GM19467 (cell line): ENCODE measurements around the gene OLFM1.
"Not testable (repeated sequence)": the region's sequence is repeated elsewhere in the genome, so short reads cannot be mapped to it uniquely, and the experiment has no call there.

ENCODE experiments used
- ATAC-seq: cut with Tn5 transposase; IDR thresholded peaks from one replicate; pipeline ENCODE4 v1.9.1; 2021; ENCODE audit warnings: mild to moderate bottlenecking, moderate library complexity; ENCODE audit not compliant: unreplicated experiment

The OLFM1 gene

DNA sequence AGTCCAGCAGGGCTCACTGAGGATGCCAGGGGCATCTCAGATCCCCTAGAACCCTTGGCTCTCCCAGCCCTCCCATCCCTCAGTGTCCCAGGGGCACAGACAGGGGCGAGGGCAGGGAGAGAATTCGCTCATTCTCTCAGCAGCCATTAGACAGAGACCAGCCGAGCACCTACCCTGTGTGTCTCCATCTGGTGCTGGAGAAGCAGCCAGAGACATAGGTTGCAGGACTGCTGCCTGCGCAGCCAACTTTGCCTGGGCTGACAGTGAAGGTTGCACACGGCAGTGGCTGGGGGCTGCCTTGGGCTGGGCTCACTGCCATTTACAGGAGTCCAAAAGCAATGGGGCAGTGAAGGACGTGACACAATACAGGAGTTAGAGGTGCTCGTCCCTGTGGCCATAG, 60.9 kb downstream of the OLFM1 start:
- ATAC-seq: no peak

DNA sequence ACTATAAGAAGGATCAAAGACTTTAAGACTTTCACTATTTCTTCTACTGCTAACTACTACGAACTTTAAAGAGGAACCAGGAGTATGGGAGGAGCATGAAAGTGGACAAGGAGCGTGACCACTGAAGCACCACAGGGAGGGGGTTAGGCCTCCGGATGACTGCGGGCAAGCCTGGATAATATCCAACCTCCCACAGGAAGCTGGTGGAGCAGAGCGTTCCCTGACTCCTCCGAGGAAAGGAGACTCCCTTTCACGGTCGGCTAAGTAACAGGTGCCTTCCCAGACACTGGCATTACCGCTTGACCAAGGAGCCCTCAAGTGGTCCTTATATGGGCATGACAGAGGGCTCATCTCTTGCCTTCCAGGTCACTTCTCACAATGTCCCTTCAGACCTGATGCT, 62.4 kb downstream of the OLFM1 start:
- ATAC-seq: not testable (repeated sequence)

GRCh38 chr9:135150981-135151380, 63.5 kb downstream of the OLFM1 start:
- ATAC-seq: no peak

- ATAC-seq: no peak
These were observed 64.5 kb downstream of the OLFM1 start for GRCh38 chr9:135151757-135152613.

DNA sequence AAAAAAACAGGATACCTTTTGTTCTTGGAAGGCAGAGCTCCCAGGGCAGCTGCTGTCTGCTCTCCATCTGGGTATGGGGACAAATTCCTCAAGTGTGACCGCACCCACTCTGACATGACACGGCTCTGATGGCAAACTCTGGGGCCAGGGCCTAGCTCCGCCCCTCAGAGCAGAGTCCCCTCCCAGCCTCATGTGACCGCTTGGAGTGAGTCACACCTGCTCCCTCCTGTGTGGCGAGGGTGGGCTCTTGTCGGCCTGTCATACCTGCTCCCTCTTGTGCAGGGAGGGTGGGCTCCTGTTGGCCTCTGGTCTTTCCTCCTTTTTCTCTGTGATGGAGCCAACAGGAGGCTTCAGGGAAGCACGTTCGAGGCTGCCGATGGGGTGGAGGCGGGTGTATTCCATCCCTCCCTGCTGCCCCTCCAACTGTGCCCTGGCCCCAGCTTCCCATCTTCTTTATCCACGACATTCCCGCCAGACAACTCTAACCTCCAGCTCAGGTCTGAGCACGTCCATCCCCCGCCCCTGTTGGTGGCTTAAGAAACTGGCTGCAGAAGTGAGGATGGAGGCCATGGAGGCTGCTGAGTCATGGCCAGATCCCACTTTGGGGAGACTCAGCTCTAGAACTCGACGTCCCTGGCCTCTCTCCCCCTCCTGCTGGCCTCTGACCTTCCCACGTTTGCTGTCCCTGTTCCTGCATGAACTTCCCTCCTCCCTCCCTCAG, 65.3 kb downstream of the OLFM1 start:
- no peak for ATAC-seq

- no peak for ATAC-seq
These were observed 66.7 kb downstream of the OLFM1 start for GRCh38 chr9:135154050-135154615.

GRCh38 chr9:135155396-135155795, 67.9 kb downstream of the OLFM1 start:
- no peak for ATAC-seq

DNA sequence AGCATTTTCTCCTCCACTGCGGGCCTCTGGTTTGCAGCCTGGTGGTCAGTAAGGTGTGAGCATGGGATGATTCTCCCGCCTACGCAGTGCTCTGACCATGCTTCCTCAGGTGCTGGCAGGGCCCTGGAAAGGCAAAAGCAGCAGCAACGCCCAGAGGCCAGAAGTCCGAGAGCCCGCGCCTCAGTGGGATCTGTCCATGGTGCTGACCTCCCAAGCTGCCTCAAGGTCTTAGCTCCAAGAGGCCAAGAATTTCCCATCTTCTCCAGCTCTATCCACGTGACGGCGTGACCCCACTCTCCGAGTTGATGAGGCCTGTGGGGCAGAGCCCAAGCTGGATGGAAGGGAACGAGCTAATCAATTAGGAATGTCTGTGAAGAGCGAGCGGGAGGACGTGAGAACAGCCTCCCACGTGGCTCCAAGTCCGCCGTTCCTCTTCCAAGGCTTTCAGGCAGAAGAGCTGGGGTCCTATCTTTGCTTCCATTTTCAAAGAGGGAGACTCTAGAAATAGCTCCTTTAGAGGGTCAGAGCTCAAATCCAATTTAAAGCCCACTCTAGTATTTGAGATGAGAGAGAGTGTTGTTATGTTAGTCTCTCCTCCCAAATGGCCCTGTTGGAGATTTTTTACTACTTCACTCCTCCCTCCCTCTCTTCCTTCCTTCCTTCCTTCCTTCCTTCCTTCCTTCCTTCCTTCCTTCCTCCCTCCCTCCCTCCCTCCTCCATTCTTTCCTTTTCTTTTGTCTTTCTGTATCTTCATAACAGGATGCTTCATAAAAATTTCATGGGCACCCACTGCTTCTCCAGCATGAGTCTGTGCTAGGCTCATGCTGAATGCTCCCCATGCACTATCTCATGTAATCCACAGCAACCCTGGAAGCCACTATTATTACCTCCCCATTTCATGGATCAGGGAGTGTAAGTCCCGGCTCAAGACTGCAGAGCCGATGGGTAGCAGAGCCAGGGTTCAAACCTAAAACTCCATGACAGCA, 69.3 kb downstream of the OLFM1 start:
- ATAC-seq: no peak

GRCh38 chr9:135157856-135158563, 70.5 kb downstream of the OLFM1 start:
- no peak for ATAC-seq

- no peak for ATAC-seq
These were observed 71.1 kb downstream of the OLFM1 start for GRCh38 chr9:135158564-135158937.

GRCh38 chr9:135159801-135160200, 72.3 kb downstream of the OLFM1 start:
- no peak for ATAC-seq

DNA sequence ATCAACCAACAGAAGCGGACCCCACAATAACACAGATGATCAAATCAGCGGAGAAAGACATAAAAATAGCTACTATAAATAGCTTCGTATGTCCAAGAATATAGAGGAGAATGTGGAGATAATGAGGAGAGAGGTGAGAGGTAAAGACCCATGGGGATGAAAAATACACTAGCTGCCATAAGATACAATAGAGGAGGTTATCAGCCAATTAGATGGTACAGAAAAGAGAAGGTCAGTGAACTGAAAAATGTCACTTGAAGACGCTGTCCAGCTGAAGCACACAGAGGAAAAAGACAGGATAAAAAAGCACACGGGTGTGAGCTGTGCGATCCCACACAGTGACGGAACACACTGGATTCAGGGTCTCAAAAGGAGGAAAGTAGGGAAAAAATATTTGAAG, 73.4 kb downstream of the OLFM1 start:
- no peak for ATAC-seq

DNA sequence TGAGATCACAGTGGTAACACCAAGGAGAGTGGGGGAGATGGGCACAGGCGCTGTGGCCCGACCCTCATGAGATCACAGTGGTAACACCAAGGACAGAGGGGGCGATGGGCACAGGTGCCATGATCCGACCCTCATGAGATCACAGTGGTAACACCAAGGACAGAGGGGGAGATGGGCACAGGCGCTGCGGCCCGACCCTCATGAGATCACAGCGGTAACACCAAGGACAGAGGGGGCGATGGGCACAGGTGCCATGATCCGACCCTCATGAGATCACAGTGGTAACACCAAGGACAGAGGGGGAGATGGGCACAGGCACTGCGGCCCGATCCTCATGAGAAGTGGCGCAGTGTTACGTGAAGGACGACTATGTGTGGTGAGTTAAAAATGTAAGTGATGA, 75.1 kb downstream of the OLFM1 start:
- not testable (repeated sequence) for ATAC-seq

DNA sequence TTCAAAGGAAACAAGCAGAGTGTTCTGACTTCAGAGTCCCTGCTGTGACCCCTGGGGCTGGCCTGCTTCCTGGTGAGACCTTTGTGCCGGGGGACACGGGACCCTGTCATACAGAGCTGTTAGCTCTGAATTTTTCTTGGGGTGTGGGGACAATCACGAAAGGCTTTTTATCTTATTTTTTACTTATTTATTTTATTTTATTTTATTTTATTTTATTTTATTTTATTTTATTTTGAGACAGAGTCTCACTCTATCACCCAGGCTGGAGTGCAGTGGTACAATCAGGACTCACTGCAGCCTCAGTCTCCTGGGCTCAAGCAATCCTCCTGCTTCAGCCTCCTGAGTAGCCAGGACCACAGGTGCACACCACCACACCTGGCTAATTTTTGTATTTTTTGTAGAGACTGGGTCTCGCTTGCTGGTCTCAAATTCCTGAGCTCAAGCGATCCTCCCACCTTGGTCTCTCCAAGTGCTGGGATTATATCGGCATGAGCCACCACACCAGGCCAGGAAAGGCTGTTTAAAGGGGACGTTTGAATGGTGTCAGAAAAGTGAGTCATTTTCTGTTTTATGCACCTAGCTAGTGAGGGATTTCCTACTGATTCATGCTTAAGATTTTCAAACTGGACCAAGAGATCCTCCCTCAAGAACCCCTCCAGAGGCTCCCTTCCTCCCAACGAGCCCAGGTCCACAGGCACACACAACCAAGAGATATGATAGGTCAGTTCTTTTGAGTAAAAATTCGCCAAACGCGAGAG, 75.7 kb downstream of the OLFM1 start:
- no peak for ATAC-seq

DNA sequence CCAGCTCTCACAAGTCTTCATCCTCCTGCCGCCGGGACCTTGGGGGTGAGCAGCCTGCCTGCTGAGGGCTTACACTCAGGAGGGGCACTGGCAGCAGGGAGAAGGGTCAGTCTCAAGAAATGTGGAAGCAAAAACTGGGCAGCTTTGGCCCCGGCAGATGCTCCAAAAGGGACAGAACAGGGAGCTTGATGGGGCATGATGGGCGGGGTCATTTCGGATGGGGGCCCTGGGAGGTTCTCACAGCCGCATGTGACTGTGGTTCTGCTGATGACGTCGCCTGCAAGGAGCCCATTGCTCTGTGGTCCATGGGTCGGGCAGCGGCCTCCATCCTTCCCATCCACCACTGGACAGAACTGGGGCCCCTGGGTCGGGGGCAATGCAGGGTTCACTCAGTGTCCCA, 76.6 kb downstream of the OLFM1 start:
- no peak for ATAC-seq

DNA sequence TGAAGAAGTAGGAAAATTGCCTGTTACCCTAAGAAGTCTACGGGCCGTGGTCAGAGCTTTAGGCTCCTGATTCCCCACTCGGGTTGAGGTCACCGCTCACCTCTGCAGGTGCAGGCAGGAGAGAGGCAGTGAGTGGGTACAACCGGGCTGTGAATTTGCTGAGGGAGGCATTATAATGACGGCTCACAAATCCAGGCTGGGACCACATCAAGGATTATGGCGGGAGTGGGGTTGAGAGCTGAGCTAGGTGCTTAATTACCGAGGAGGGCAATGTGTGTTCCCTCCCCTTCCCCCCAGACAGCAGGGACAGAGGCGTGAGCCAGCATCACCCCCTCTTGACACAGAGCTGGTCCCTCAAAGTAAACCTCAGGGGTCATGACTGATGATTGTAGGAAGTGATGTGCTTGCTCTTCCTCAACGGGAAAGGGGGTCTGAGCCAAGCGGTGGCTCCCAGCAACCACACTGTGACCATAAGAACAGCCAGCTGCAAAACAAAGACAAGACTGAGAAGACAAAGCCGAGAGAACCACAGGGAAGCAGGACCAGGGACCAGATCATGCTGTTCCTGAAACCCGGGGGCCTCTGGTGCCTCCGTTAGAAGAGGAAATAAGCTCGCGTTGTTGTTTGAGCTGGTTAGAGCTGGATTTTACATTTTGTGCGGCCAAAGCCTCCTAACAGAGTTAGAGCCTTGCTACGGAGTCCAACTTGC, 77.7 kb downstream of the OLFM1 start:
- no peak for ATAC-seq

DNA sequence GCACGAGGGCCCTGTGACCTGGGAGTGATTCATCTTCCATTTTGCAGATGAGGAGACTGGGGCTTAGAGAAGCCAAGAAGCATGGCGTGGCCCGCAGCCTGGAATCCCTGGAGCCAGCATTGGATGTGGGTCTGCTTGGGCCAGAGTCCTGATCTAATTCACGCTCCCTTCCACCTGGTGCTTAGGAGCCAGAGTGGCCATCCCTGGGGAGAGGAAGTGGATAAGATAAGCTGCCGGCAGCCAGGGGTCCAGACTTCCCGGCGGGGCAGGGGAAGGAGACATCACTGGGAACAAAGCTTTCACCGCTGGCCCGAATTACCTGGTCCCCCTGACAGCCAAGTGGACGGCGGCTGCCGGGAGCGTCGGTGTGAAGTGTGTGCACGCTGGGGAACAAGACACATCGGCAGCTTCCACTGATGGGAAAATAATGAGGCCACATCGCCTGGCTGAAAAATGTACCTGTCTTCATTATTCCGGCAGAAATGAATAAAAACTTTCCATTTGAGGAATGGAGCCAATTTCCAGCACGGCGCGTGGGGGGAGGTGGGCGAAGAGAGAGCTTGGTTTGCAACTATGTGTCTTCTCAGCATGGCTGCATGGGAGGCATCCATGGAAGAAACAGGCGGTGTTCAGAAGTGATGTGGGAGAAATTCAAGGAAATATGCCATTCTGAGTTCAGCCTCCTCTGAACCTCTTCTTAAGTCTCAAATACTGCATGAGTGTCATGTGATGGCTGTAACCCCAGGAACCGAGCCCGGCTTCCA, 78.5 kb downstream of the OLFM1 start:
- ATAC-seq: no peak

- ATAC-seq: no peak
These were observed 79.1 kb downstream of the OLFM1 start for GRCh38 chr9:135166565-135166964.
